Activated T-cell treated with anti-CD3 and anti-CD28 coated beads for 1 hour (primary cell): Measurements from ENCODE around the gene SASH1.
"Not testable (repeated sequence)": the region's sequence is repeated elsewhere in the genome, so short reads cannot be mapped to it uniquely, and the experiment has no call there.

ENCODE experiments used
- DNase-seq: peaks from one replicate; pipeline ENCODE4 v3.0.0-alpha.2; 2020; ENCODE audit warnings: low read depth

SASH1 gene

DNA sequence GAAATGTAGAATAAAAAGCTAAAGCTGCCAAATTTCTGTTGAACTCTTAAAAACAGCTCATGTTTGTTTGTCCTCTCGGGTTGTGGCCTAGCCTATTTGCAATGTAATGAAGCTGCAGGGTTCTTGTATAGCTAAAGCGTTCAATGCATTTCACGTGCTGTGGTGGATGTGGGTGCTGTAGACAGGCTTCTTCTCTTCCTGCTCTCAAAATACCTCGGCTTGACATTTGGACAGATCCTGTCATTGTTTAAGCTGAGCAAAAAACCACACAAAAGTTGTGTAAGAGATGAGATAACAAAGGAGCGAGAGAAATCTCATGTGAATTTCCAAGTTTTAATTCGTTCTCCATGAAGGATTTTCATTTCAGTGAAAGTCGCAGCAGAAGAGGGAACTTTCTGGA is 207.9 kb downstream of the SASH1 start:
- no peak for DNase-seq

DNA sequence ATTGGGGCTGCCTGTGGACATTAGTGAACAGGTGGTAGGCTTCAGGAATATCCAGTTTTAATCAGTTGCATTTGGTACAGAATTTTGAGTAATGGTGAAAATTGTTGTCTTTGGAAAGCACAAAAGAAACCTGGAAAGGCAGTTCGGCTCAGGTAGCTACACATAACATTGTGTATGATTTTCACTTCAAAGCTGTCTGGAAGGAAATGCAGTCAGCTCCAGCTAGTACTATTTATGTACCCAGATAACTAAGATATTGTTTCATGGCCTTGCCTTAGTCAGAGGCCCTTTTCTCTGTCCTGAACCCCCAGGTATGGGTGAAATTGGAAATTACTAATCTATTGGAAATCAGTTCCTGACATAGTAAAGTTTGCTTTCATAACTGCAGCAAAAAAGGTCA is 208.6 kb downstream of the SASH1 start:
- no peak for DNase-seq

DNA sequence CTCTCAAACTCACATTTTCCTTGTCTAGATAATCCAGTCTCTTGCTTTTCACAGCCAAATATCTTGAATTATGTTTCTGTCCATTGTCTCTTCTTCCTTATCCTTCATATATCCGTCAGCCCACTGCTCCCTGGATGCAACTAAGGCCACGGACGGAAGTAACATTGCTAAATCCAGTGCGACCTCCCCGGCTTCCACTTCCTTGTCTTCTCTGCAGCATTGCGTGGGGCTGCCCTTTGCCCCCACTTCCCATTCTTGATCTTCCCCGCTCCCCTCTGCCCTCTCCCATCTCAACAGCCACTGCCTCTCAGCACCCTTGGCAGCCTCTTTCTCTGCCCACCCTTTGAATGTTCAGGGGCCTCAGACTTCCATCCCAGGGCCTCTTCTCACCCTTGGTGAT is 213.8 kb downstream of the SASH1 start:
- DNase-seq = no peak

DNA sequence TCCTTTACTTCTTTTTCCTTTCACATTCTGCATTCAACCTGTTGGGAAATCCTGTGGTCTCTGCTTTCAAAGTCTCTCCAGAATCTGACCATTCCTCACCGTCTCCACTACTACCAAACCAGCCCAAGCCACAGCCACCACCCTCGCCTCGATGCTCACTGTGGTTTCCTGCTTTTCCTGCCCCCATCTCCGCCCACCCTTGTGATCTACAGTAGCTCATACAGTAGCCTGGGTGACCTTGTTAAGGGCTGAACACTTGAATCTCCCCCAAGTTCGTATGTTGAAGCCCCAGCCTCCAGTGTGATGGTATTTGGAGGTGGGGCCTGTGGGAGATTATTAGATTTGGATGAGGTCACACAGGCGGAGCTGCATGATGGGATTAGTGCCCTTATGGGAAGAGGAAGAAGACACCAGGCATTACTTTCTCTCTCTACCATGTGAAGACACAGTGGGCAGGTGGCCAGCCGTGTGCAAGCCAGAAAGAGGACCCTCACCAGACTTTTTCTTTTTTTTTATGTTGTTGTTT is 215.2 kb downstream of the SASH1 start:
- no peak for DNase-seq

DNA sequence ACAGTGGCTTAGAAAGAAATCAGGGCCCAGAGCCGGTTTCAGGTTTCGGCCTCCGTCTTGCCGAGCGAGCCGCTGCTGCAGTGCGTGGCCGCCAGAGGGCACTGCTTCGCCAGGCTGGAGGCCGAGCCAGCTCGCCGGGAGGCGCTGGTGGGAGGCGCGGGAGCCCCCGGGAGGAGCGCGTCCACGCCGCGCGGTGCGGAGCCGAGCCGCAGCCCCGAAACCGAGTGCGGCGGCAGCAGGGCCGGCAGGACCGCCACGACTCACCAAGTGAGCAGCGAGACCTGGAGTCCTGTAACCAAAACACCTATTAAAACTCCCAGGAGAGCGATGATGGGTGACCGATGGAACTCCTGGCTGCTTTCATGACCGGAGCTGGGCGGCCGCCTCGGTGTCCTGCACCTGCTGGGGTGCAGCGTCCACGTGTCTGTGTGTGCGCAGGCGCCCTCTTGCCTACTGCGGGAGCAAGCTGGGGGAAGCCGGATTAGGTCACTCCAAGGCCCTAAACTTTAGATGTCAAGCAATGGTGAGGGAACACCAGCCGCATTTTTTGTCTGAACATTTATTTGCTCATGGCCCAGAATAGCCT is 217.3 kb downstream of the SASH1 start:
- peak; percentile 52 for DNase-seq

DNA sequence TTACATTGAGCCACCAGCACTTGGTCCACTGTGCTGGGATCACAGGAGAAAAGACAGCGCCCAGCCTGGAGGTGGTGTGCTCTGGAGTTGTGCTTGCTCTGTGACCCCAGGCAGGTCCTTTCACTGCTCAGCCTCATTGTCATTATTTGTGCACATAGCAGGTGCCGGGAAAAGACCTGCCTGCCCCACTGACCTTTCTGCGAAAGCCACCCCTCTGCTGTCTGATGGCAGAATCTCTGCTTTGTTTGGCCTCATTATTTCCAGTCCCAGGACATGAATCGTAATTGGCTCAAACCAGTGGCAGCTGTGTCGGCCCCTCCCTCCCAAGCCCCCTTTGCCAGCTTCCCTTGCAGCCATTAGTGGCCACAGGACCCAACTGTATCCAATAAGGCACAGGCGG is 219.0 kb downstream of the SASH1 start:
- DNase-seq = no peak

DNA sequence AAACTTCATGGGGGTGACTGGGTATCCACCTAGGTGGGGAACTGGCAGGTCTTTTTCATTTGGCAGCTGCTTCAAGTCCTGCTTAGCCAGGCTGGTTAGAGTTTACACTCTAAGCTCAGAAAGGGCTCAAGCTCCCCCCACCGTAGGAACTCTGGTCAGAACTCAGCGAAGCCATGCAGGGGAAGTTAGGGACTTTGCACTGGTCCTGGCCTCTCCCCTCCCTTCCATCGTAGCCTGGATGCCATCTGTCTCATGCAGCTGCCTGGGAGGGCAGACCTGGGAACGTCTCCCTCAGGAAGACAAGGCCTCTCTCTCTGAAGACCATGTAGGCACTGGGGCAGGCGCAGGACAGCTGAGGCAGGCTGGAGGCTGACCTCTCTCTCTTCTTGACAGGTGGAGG is 220.4 kb downstream of the SASH1 start:
- DNase-seq = no peak

DNA sequence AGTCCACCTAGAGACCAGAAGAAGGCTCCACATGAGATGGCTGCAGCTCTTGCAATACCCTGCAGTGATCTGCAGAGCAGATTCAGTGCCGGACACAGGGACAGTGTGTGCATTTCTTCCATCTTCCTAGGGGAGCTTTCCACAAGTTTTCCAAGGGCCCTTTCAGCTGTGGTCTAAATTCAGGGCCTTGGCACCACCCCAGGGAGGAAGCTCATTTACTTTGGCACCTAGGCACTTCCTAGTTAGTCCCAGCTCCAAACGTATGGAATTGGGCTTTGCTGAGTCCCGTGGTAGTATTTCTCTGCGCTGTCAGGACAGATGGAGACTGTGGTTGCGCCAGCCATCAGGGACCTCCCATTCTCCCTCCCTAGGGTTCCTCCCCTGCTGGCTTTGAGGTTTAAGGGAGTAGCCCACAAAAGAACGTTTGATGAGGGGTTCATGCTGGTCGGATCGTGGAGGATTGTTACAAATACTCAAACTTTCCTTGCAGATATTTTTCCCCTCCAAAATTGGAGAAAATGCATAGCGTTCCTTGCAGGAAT is 221.9 kb downstream of the SASH1 start:
- DNase-seq = no peak

DNA sequence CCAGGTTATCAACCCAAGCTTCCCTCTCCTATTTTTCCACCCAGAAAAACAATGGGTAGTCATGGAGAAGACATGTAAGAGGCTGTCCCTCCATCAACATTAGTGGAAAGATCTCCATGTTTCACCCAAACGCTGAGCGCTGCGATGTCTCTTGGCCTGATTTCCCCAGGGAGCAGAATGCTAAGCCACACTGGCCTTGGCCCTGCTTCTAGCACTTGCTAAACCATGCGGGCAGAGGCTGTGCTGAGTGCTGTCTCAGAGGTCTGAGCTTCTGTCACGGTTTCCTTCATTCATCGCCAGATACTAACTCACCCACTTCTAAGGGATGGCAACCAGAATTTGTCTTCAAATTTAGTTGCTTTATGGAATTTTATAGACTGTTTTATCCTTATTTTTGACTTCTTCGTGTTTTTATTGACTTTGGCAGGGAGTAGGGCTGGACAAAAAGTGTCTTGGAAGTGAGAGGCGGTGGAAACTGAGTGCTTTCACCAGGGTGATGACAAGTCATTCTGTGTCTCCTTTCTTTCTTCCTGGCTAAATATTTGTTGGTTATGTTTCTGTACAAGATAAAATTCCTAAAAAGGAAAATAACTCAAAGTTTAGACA is 222.8 kb downstream of the SASH1 start:
- DNase-seq = no peak

DNA sequence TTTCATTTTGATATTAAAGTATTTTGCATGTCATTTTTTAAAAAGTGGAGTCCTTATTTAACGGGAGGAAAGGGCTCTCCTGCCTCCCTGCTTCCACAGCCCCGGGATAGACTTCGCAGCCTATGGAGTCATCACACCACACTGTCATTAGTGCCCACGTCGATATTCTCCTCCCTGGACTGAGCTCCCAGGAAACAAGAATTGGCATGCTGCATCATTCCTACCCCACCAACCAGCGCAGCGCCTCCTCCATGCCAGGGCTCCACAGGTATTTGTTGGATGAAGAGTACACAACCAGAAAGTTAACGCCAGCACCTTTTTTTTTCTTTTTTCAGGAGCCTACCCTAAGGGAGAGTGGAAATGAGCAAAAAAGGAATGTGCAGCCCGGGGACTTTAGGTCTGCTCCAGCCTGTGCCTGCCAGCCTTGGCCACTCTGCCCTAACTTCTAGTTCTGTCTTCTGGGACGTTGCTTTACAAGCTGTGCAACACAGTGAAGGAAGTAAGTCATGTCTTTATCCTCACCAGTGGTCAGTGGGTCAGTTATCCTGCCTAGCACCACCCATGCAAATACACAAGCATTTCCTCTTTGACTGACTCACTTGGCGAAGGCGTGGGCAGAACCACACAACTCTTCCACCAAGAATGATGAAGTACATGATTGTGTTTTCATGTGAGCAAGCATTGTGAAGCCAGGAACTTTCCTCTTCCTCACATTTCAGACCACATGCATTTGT is 223.5 kb downstream of the SASH1 start:
- DNase-seq = no peak

DNA sequence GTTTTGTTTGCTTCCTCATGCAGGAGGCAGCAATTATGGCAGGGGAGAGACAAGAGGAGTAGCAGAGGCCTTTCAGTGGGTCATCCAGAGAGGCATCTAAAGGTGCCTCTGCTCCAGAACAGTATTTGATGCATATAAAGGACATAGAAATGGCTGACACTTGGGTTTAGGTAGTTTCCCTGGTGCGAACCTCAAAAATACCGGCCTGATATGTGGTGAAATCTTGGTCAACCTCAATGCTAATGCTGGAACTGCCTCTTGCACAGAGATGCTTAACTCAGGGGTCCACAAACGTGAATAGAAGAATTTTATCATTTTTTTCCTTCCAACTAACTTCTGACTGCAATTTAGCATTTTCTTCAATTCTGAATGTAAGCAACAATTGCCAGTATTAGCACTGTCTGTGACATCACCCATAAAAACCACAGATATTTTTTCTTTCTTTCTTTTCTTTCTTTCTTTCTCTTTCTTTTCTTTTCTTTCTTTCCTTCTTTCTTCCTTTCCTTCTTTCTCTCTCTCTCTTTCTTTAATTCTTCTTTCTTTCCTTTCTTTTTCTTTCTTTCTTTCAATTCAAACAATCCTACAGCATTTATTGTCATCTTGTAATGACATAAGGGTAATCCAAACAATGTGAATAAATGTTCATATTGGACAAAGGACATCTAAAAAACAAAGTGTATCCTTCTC is 224.2 kb downstream of the SASH1 start:
- no peak for DNase-seq

DNA sequence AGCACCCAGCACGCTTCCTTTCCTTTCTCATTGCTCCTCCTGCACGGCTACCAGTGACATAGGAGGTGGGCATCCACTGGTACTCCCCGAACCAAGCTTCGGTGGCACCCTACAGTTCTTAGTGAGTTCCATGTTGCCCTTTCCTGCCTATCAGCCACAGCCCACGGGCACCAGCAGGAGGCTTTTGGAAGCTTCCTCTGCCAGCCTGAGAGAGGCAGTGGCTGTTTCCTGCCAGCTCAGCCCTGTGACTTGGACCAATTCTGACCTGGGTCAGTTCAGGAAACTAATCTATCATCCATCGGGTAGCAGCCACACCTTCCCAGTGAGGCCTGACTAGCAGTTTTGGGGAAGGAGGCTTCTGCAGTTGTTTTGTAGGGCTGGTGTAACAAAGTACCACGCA is 227.8 kb downstream of the SASH1 start:
- DNase-seq = no peak

DNA sequence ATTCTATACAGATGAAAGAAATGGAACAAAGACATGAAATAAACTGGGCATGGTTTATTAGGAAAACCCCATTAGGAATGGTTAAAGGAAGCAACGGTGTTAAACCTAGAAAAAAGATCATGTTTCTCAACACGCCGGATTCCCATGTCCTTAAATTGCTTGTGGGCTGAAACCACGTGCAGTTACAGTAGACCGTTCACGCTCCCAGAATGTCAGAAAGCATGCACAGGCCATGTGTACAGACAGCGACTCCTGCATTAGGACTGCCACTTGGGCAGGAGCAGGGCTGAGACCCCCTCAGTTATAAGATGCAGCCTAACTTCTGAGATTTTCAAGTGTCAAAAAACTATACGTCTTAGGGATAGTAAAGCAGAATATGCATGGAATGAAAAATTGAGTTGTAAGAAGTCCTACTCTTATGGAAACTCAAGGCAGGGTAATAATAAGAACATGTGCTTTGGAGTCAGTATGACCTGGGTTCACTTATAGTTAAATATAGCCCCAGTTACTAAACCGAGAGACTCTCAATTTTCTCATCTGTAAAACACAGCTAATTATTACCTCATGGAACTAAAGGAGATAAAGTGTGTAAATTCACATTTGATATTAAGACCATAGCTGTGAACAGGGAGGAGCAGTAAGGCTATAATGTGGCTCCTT is 230.2 kb downstream of the SASH1 start:
- DNase-seq = no peak

DNA sequence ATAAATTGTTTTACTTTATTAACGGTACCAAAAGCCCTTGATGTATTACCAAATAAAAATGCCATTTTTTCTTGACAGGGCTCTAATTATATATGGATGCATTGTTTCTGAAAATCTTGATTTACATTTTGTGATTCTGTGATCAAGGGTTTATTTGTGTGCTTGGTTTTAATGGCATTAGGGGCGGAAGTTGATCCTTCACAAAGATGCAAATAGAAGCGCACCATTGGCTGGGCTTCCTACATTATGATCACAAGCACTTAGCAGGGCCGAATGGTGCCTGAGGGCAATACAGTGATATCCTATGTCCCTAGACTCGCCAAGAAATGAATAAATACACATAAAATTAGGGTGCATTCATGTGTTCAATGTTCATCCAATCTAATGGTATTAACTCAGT is 231.3 kb downstream of the SASH1 start:
- DNase-seq = no peak

DNA sequence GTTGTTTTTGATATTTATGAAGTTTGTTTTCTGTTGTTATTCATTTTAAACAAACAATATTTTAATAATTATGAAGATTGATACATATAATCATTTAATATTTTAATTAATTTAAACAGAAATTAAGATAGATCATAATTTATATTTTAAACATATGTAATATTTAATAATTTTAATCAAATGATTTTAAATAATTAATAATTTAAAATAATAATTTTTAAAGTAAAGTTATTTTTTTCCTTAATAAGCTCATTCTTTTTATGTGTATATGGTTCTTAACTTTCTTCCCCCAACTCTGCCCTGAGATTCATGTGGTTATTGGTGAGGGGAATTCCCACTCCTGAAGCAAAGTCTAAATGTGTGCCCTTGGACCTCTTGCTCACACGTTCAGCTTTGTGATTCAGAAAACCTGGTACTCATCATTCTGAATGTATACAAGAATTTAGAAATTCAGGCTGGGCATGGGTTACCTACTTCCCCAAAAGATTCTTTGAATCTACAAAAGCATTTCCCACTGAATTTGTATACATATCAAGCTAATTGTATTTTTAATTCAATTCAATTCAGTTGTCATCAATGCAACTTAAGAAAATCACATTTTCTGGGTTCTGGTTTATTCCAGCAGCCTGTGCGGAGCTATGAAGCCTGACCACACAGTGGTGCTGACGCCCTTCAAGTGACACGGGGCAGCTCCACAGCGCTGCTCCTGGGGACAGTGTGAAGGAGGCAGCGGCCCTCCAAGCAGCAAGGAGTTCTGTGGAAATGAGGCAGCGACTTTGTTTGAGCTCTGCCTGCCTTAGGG is 235.2 kb downstream of the SASH1 start:
- DNase-seq = peak; percentile 10

DNA sequence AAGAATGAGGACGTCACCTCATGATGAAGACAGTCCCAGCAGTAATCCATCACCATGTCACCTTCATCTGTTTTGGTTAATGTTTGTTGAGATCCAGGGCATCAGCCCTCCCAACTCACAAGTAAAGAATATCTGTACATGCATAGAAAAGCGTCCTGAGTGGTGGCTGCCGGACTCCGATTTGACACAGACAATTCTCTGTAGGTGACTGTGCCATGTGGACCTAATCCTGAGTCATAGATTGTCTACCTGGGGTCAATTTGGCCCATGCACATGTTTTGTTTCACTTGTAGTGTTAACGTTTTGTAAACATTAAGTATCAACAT is 235.8 kb downstream of the SASH1 start:
- no peak for DNase-seq

DNA sequence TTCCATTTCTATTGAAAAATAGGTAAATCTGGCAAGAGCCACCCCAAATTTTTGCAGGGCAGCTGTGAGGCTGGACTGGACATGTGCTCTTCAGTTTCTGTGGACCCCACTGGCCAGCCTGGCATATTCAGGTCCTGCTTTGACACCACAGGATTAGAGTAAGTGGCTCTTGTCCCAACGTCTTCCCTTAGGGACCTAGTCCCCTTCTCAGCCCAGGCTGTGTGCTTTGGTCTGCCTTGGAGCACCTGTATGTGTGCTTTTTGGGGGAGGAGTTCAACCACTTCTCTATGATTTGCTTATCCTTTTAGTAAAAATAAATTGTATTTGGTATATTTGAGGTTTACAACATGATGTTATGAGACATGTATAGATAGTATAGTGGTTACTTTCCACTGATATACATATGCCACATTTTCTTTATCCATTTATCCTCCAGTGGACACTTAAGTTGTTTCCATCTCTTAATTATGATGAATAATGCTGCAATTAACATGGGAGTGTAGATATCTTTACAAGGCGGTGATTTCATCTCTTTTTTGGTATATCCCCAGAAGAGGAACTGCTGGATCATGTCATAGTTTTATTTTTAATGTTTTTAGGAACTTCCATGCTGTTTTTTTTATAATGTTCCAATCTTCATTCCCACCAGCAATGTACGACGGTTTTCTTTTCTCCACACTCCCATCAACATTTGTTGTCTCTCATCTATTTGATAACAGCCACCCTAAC is 236.4 kb downstream of the SASH1 start:
- no peak for DNase-seq

DNA sequence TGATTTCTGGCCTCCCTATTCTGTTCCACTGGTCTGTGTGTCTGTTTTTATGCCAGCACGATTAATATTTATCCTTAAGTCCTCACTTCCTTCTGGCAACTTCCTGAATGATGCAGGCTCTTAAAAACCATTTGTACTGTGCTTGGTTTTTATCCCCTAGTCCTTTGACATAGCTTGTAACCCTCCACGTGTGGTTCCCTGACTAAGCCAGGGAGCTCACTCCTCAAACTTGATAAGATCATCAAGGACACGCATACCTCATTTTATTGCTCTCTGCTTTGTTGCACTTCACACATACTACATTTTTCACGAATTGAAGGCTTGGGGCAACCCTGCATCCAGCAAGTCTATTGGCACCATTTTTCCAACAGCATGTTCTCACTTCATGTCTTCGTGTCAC is 237.8 kb downstream of the SASH1 start:
- DNase-seq = no peak

DNA sequence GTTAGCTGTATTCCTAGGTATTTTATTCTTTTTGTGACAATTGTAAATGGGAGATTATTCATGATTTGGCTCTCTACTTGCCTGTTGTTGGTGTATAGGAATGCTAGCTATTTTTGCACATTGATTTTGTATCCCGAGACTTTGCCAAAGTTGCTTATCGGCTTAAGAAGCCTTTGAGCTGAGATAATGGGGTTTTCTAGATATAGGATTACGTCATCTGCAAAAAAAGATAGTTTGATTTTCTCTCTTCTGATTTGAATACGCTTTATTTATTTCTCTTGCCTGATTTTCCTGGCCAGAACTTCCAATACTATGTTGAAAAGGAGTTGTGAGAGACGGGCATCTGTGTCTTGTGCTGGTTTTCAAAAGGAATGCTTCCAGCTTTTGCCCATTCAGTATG is 241.0 kb downstream of the SASH1 start:
- DNase-seq = no peak

DNA sequence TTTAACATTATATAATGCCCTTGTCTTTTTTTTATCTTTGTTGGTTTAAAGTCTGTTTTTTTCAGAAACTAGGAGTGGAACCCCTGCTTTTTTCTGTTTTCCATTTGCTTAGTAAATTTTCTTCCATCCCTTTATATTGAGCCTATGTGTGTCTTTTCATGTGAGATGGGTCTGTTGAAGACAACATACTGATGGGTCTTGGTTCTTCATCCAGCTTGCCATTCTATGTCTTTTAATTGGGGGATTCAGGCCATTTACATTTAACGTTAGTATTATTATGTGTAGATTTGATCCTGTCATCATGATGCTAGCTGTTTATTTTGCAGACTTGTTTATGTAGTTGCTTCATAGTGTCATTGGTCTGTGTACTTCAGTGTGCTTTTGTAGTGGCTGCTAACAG is 243.0 kb downstream of the SASH1 start:
- not testable (repeated sequence) for DNase-seq

DNA sequence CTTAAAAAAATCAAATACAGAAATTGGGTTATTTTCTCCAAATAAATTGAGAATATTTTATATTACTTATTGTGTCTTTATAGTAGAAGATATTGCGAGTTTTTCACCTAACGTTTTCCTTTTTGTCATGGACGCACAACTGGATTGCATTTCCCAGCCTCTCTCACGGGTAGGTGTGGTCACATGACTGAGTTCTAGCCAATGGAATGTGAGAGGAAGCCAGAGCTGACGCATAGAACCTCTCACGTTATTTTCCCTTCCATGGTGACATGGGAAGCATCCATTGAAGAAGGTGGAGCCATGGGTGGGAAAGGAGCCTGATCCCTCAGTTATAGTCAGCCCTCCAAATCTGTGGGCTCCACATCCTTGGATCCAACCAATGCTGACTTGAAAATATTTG is 248.2 kb downstream of the SASH1 start:
- no peak for DNase-seq
